BJ (cell line): Measurements from ENCODE around the gene RAD51B. TPM values are rescaled to one million over a fixed set of nuclear protein-coding genes. Genes with fewer than 3 reads are reported as not detected.

Experiments used
- CTCF ChIA-PET: fragments of 350-600 bp; formaldehyde crosslinking; extraction: SDS; loops from one replicate; lab custom pipeline; 2021; ENCODE audit warnings: antibody characterized with exemption, inconsistent platforms; lab: Yijun Ruan, JAX
- POLR2A ChIA-PET: fragments of 300-600 bp; sonication (Branson Sonifier 250); formaldehyde crosslinking; extraction: SDS; loops from one replicate; lab custom pipeline; 2021; ENCODE audit warnings: antibody characterized with exemption; lab: Charles Lee
- DNase-seq: peaks from one replicate; pipeline ENCODE4 v3.0.0-alpha.2; 2011; ENCODE audit warnings: low read depth
- H3K27me3 ChIP-seq: 2 replicates; pipeline ENCODE4 v1.6.0; 2011; ENCODE audit warnings: low read length; ENCODE audit not compliant: control insufficient read depth, insufficient read depth
- H3K36me3 ChIP-seq: 2 replicates; pipeline ENCODE4 v1.5.1; 2011; ENCODE audit warnings: low read length; ENCODE audit not compliant: control insufficient read depth, insufficient read depth
- H3K4me3 ChIP-seq: 2 replicates; pipeline ENCODE4 v1.5.1; 2011; ENCODE audit warnings: low read depth, mild to moderate bottlenecking, control low read depth, low read length
- CTCF ChIP-seq: IDR thresholded peaks from 2 replicates; pipeline ENCODE4 v1.5.1; 2011; ENCODE audit warnings: low read depth, mild to moderate bottlenecking, control low read depth, inconsistent platforms, low read length, moderate library complexity; ENCODE audit not compliant: insufficient read depth
- polyA plus RNA-seq: library from polyadenylated mRNA; depleted of rRNA; stranded (reverse); fragments of >200 nt; gene quantifications from 2 replicates; pipeline ENCODE4 v1.2.3, GENCODE V29; 2011

Gene RAD51B
- polyA plus RNA-seq, 1 experiment, result 5.6 TPM

DNA sequence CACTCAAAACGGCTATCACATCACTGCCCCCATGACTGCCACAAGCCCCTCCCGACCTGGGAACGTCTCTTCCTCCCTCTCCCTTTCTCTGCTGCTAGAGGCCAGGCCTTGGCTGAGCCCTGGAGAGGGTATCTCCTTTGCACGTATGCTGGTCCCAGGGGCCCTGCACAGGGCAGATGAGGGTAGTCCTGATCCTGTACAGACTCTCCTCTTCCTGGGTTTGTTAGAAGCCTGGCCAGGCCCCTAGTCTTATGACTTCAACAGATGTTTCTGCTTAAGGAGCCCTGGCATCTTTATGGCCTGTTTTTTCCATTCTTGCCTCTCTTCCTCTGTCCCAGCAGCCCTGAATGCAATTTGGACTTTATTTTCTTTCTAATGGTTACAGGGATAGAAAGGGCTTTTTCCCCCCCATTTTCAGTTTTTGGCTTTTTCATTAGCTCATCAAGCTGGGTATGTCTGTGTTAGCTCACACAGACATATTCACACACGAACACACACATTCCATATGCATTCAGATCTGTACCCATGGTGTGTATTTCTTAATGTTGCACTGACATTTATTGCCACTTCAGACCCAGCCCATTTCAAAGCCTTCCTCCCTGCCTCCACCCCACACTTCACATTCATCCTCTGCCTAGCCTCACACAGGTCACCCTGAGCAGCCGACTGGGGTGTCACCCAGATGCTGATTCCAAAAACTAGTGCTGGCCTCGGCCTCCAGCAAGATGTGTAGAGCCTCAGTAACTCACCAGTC lies 770.0 kb downstream of the RAD51B start:
- TF ChIP-seq CTCF, result no peak
- H3K27me3 ChIP-seq, result no peaks in the 10 kb centered on the region
- ChIA-PET CTCF (interaction anchor here (1.6 to 2.0 kb wide), 2 partner anchors 9 to 292 kb away, joined by 5 read pairs; no protein-coding TSS in a partner anchor), POLR2A (interaction anchor here (0.9 kb wide), 1 partner anchor 339 kb away, joined by 3 read pairs; no protein-coding TSS in a partner anchor)
- H3K4me3 ChIP-seq, result no peak overlapping the region
- DNase-seq, result peak; percentile 83
- no peaks in the 10 kb centered on the region for H3K36me3 ChIP-seq

GRCh38 chr14:68590201-68590522 lies 770.6 kb downstream of the RAD51B start:
- Histone ChIP-seq H3K27me3 (no peaks in the 10 kb centered on the region), H3K36me3 (no peaks in the 10 kb centered on the region), H3K4me3 (no peak overlapping the region)
- no peak for TF ChIP-seq CTCF
- POLR2A ChIA-PET, result interaction anchor here (0.9 kb wide), 1 partner anchor 340 kb away, joined by 3 read pairs; no protein-coding TSS in a partner anchor
- no peak for DNase-seq
- CTCF ChIA-PET, result interaction anchor here (2.0 kb wide), 1 partner anchor 8 kb away, joined by 5 read pairs; no protein-coding TSS in a partner anchor

DNA sequence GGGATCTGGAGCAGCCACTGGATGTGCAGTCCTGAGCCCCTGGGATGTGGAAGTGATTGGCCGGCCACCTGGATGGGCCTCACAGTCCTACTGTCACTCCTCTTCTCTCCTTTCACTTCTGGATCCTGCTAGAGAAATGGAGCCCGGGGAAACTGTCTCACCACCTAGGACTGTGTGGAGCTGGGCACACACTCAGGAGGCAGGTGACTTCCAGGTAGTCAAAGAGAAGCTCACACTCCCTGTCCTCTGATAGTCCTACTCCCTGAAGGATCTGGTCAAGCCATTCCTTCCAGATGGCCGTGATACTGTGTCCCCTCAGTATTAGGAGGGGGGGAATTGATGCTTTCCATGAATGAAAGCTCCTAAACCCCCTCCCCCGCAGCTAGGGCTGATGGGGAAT lies 772.2 kb downstream of the RAD51B start:
- no peak overlapping the region for H3K4me3 ChIP-seq
- DNase-seq, result no peak
- H3K27me3 ChIP-seq, result no peaks in the 10 kb centered on the region
- ChIA-PET CTCF (interaction anchor here (0.6 kb wide), 1 partner anchor 69 kb away, joined by 3 read pairs; no protein-coding TSS in a partner anchor), POLR2A (interaction anchor here (0.6 kb wide), 1 partner anchor 657 kb away, joined by 6 read pairs; no protein-coding TSS in a partner anchor)
- no peak for TF ChIP-seq CTCF
- H3K36me3 ChIP-seq, result no peaks in the 10 kb centered on the region

DNA sequence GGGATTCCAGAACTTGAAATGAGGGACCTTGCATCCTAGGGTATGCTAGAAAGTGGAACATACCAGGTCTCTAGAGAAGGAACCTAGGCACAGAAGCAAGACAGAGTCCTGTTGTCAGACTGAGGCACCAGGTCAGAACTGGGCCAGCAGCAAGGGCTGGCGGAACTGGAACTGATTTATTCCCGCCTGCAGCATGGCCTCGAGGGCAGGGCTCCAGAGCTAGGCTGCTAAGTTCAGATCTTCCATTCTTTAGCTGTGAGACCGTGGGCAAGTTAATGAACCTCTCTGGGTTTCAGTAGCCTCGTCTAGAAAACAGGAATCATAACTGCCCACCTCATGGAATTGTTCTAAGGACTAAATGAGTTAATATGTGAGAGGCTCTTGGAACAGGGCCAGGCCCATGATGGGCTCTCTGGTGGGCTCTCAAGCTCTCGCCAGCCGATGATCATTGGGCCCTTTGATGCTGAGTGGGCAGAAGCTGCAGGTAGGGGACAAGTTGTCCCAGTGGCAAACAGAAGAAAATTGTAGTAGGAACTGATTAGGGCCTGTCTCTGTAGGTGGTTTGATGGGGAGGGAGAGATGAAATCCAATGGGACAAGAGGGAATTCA lies 773.5 kb downstream of the RAD51B start:
- no peak for TF ChIP-seq CTCF
- CTCF ChIA-PET, result no interaction called here

More for the DNA sequence above, 773.5 kb downstream of the RAD51B start:
- Histone ChIP-seq H3K27me3 (no peaks in the 10 kb centered on the region), H3K36me3 (no peaks in the 10 kb centered on the region), H3K4me3 (no peak overlapping the region)
- no peak for DNase-seq
- POLR2A ChIA-PET, result no interaction called here
